Brain microvascular endothelial cell (primary cell): ENCODE results near the gene WWOX.
A peak's percentile ranks its signal among the peaks of the same experiment; 100 is the strongest.

ENCODE experiments used
- DNase-seq: peaks from one replicate; pipeline ENCODE4 v3.0.0-alpha.2; 2020
- H3K27ac ChIP-seq: fragments of 250-450 bp; sonication (Bioruptor Pico); 2 replicates; pipeline ENCODE4 v1.5.1; 2020; ENCODE audit warnings: mild to moderate bottlenecking, moderate library complexity
- H3K27me3 ChIP-seq: fragments of 250-450 bp; sonication (Bioruptor Pico); replicated peaks from 2 replicates; pipeline ENCODE4 v1.5.1; 2020; ENCODE audit warnings: mild to moderate bottlenecking
- H3K36me3 ChIP-seq: fragments of 250-450 bp; sonication (Bioruptor Pico); replicated peaks from 2 replicates; pipeline ENCODE4 v1.5.1; 2020; ENCODE audit warnings: mild to moderate bottlenecking
- H3K4me3 ChIP-seq: 2 replicates; pipeline ENCODE4 v1.5.1; 2011; ENCODE audit warnings: low read depth, mild to moderate bottlenecking, control low read depth, low read length, moderate library complexity
- in situ Hi-C: cut with HindIII; loops from 2 replicates; pipeline ENCODE4 v1.10.0; 2017; ENCODE audit warnings: low sequenced_read_pairs, low pct_ligation_motif_present
- TF ChIP-seq, protein P1 (sequence below): IDR thresholded peaks from 2 replicates; pipeline ENCODE4 v1.5.1; 2011; ENCODE audit warnings: low read depth, mild to moderate bottlenecking, moderate library complexity, low read length, control low read depth, inconsistent platforms; ENCODE audit errors: missing control alignments

The WWOX gene

DNA sequence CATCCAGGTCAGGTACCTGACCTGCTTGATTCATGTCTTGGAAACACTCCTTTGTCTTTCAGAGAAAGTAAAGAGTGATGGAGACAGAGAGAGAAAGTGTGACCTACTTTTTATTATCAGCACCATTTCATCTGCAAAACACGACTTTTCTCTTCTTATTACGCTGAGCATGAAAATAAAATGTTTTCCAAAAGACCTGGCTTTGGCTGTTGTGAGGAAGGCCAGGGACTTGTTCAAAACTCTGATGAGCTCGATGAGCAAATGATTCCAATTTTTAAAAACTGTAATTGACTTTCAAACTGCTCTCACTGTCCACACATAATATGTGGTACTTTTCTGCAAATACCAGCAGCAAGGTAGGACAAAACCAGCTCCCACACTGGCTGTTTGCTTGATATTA, 821.2 kb downstream of the WWOX start:
- TF ChIP-seq, protein P1, sequence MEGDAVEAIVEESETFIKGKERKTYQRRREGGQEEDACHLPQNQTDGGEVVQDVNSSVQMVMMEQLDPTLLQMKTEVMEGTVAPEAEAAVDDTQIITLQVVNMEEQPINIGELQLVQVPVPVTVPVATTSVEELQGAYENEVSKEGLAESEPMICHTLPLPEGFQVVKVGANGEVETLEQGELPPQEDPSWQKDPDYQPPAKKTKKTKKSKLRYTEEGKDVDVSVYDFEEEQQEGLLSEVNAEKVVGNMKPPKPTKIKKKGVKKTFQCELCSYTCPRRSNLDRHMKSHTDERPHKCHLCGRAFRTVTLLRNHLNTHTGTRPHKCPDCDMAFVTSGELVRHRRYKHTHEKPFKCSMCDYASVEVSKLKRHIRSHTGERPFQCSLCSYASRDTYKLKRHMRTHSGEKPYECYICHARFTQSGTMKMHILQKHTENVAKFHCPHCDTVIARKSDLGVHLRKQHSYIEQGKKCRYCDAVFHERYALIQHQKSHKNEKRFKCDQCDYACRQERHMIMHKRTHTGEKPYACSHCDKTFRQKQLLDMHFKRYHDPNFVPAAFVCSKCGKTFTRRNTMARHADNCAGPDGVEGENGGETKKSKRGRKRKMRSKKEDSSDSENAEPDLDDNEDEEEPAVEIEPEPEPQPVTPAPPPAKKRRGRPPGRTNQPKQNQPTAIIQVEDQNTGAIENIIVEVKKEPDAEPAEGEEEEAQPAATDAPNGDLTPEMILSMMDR, result no peak
- in situ Hi-C loops, result no loop called here
- DNase-seq, result no peak
- H3K4me3 ChIP-seq, result no peak overlapping the region
- H3K36me3 ChIP-seq, result no peaks in the 10 kb centered on the region
- no peak overlapping the region for H3K27ac ChIP-seq
- H3K27me3 ChIP-seq, result no peaks in the 10 kb centered on the region

DNA sequence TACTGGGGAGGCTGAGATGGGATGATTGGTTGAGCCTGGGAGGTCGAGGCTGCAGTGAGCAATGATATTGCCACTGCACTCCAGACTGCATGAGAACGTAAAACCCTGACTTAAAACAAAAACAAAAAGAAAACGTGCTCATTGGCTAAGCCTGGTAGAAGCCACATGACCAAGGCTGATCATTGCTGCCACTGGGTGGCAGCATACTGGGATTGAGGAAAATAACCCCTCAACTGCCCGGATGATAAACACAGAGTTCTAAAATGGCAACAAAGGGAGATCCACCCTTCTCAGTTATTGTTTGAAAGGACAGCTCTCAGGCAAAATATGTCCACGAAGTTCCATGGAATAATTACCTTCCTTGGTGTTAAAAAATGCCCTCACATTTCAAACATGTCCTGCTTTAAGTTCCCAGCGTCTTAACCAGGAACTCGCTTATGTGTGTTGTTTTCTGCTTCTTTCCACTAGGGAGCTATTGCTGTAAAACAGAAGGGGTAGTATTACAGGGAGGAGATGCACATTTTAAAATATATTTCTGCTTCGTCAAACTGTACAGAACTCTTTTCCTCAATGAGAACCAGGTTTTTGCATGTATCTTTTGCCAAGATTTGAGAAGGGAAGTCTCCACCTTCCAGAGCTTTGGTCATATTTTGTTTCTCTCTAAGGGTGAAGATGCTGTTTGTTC, 825.8 kb downstream of the WWOX start:
- Histone ChIP-seq H3K27me3 (no peaks in the 10 kb centered on the region), H3K4me3 (no peak overlapping the region), H3K36me3 (no peaks in the 10 kb centered on the region), H3K27ac (no peak overlapping the region)
- no peak for DNase-seq
- TF ChIP-seq, protein P1, result peak; percentile 36
- in situ Hi-C loops, result no loop called here

DNA sequence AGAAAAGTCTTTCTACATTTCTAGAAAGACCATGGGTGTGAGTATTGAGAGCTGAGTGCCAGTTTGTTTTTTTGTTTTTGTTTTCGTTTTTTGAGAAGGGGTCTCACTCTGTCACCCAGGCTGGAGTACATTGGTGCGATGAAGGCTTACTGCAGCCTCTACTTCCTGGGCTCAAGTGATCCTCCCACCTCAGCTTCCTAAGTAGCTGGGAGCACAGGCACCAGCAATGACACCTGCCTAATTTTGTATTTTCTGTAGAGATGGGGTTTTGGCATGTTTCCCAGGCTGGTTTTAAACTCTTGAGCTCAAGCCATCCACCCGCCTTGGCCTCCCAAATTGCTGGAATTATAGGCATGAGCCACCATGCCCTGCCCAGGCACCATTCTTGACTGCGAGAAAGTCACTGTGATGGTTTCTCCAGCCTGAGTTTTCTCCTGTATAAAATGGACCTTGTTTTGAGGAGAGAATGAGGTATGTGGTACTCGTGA, 827.3 kb downstream of the WWOX start:
- DNase-seq, result no peak
- Histone ChIP-seq H3K27me3 (no peaks in the 10 kb centered on the region), H3K36me3 (no peaks in the 10 kb centered on the region), H3K27ac (no peak overlapping the region), H3K4me3 (no peak overlapping the region)
- in situ Hi-C loops, result no loop called here
- TF ChIP-seq, protein P1, result no peak

DNA sequence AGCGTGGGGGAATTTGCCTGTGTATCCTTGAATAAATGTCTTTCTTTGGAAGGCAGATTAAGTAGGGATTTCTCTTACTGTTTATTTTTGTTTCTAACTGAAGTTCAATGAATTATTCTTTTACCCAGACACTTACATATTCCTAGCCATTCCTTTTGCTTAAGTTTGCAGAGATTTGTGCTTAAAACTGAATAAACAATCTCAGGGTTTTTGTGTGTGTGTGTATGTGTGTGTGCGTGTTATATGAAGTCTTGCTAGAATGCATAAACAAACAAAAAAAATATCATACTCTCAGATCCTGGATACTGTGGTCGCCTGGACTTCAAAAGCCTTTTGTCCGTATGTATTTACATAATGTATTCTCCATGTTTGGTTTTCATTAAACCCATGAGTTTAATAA, 828.3 kb downstream of the WWOX start:
- TF ChIP-seq, protein P1, result no peak
- in situ Hi-C loops, result no loop called here
- no peaks in the 10 kb centered on the region for H3K27me3 ChIP-seq
- H3K36me3 ChIP-seq, result no peaks in the 10 kb centered on the region
- DNase-seq, result no peak
- H3K27ac ChIP-seq, result no peak overlapping the region
- no peak overlapping the region for H3K4me3 ChIP-seq

DNA sequence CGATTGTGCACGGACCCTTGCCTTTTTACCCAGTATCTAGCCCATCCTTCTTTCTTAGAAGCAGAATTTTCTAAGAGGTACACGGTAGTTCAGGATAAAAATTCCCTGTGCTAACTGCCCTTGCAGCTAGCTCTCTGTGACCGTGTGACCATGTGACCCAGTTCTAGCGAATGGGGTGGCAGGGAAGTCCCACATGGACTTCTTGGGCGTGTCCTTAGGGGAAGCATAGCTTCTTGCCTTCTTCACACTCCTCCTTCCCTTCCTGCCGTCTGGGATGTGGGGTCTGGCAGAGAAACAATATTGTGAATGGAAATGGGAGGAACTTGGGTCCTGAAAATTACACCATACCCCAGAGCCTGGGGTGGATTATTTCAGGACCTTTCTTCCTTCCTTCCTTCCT, 830.4 kb downstream of the WWOX start:
- Histone ChIP-seq H3K27ac (no peak overlapping the region), H3K27me3 (no peaks in the 10 kb centered on the region), H3K4me3 (no peak overlapping the region), H3K36me3 (no peaks in the 10 kb centered on the region)
- TF ChIP-seq, protein P1, result no peak
- no peak for DNase-seq
- in situ Hi-C loops, result no loop called here

DNA sequence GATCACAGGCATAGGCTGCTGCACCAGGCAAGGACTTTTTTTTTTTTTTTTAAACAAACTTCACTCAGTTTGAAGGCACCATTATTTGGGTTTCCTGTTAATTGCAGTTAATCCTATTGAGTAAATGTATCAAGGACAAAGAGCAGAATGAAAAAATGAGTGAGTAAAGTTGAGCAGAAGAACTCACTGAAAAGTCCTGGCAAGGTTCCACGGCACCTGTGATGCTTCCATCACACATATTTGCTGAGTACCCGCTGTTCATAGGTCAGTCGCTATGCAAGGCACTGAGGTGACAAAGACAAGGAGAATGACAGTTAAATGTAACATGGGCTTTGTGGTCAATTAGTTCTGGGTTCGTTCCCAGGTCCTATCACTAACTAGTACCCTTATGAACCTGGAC, 831.1 kb downstream of the WWOX start:
- no peaks in the 10 kb centered on the region for H3K36me3 ChIP-seq
- in situ Hi-C loops, result no loop called here
- no peaks in the 10 kb centered on the region for H3K27me3 ChIP-seq
- TF ChIP-seq, protein P1, result no peak
- no peak overlapping the region for H3K27ac ChIP-seq
- H3K4me3 ChIP-seq, result no peak overlapping the region
- no peak for DNase-seq
